Measurements from ENCODE around the gene BRCA1. TPM values are rescaled to one million over a fixed set of nuclear protein-coding genes. Genes with fewer than 3 reads are reported as not detected.
"Not testable (repeated sequence)": the region's sequence is repeated elsewhere in the genome, so short reads cannot be mapped to it uniquely, and the experiment has no call there.

The BRCA1 gene
- total RNA-seq, 4 donors from 2014 or later, result 4.6 to 9.8 (median 6.9) TPM

- Histone ChIP-seq H3K9me3 (no peaks in the 10 kb centered on the region), H3K27ac (no peak overlapping the region), H3K36me3 (peaks cover 0 to 51% (median 0%) of the 10 kb centered on the region in 3 donors), H3K4me3 (no peak overlapping the region), H3K27me3 (no peaks in the 10 kb centered on the region), H3K4me1 (no peaks in the 10 kb centered on the region)
- DNase-seq (ENCODE audit: low spot score in 2 of 2), result no peak
- no peak for TF ChIP-seq CTCF (IDR thresholded peaks at IDR 0.05)
- no peak for TF ChIP-seq EP300 (IDR thresholded peaks at IDR 0.05)
- TF ChIP-seq POLR2A (IDR thresholded peaks at IDR 0.05), result no peak
- 93 to 94% methylated on average over 19 of the region's 19 CpGs for WGBS, 2 donors
Observed at GRCh38 chr17:43135454-43135819, 10.3 kb upstream of the BRCA1 start.

DNA sequence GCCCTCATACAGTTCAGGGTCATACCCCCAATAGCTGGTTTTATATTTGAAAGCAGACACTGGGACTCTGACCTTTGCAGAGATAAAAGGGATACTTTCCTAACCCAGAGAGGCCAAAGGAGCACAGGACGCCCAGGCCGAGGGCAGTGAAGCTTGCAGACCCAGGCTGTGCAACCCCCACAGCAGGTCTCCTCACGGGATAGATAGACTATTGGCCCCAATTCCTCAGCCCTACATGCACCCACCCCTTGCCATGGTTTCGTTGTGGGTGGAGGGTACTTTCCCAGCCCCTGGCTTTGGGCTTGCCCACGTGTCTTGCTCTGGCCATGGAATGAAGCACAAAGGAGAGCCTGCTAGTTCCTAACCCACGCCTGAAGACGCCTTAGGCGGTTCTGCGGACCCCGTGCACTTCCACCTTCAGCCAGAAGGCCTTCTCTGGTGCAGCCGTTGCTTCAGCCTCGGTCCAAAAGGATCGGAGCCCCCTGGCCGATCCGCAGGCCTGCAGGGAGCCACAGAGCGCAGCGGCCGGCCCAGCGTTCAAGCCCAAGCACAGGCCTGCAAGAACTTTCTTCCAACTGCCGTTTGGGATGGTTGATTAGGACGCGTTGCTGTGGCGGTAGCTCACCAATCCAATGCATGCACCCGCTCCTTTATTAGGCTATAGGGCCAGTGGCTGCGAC, 9.8 kb upstream of the BRCA1 start:
- Histone ChIP-seq H3K4me1 (peaks cover 0 to 2% (median 0%) of the 10 kb centered on the region in 4 donors), H3K27ac (no peak overlapping the region), H3K27me3 (no peaks in the 10 kb centered on the region), H3K4me3 (no peak overlapping the region), H3K9me3 (no peaks in the 10 kb centered on the region), H3K36me3 (peaks cover 0 to 46% (median 0%) of the 10 kb centered on the region in 3 donors)
- TF ChIP-seq EP300 (IDR thresholded peaks at IDR 0.05) (no peak), CTCF (IDR thresholded peaks at IDR 0.05) (no peak), POLR2A (IDR thresholded peaks at IDR 0.05) (no peak)
- no peak for DNase-seq (ENCODE audit: low spot score in 2 of 2)
- 95 to 97% methylated on average over 18 to 20 of the region's 25 CpGs for WGBS, 2 donors

- H3K27ac ChIP-seq; DNase-seq (ENCODE audit: low spot score in 2 of 2); H3K27me3 ChIP-seq; H3K9me3 ChIP-seq; H3K4me1 ChIP-seq; H3K4me3 ChIP-seq: not testable (repeated sequence)
- peaks cover 0 to 45% (median 0%) of the 10 kb centered on the region in 3 donors for H3K36me3 ChIP-seq
- WGBS, 2 donors, result 88 to 95% methylated on average over 5 of the region's 5 CpGs
Observed at GRCh38 chr17:43133439-43133838, 8.3 kb upstream of the BRCA1 start.

GRCh38 chr17:43132117-43132516, 7.0 kb upstream of the BRCA1 start:
- no peak overlapping the region for H3K27ac ChIP-seq
- WGBS, 2 donors, result 64 to 75% methylated on average over 2 of the region's 2 CpGs
- H3K4me3 ChIP-seq, result no peak overlapping the region
- TF ChIP-seq POLR2A (IDR thresholded peaks at IDR 0.05) (no peak), CTCF (IDR thresholded peaks at IDR 0.05) (no peak), EP300 (IDR thresholded peaks at IDR 0.05) (no peak)
- no peaks in the 10 kb centered on the region for H3K27me3 ChIP-seq
- H3K36me3 ChIP-seq, result peaks cover 0 to 52% (median 0%) of the 10 kb centered on the region in 3 donors
- no peak for DNase-seq (ENCODE audit: low spot score in 2 of 2)
- H3K4me1 ChIP-seq, result peaks cover 0 to 3% (median 0%) of the 10 kb centered on the region in 4 donors
- H3K9me3 ChIP-seq, result no peaks in the 10 kb centered on the region

- Histone ChIP-seq H3K27ac (no peak overlapping the region), H3K9me3 (no peaks in the 10 kb centered on the region), H3K4me3 (no peak overlapping the region), H3K36me3 (peaks cover 0 to 43% (median 0%) of the 10 kb centered on the region in 3 donors), H3K27me3 (no peaks in the 10 kb centered on the region), H3K4me1 (peaks cover 0 to 20% (median 9%) of the 10 kb centered on the region in 4 donors)
- WGBS, 2 donors, result 72% methylated on average over 11 of the region's 11 CpGs
- TF ChIP-seq POLR2A (IDR thresholded peaks at IDR 0.05) (no peak), CTCF (IDR thresholded peaks at IDR 0.05) (no peak), EP300 (IDR thresholded peaks at IDR 0.05) (no peak)
- no peak for DNase-seq (ENCODE audit: low spot score in 2 of 2)
Observed at GRCh38 chr17:43129671-43130010, 4.5 kb upstream of the BRCA1 start.

DNA sequence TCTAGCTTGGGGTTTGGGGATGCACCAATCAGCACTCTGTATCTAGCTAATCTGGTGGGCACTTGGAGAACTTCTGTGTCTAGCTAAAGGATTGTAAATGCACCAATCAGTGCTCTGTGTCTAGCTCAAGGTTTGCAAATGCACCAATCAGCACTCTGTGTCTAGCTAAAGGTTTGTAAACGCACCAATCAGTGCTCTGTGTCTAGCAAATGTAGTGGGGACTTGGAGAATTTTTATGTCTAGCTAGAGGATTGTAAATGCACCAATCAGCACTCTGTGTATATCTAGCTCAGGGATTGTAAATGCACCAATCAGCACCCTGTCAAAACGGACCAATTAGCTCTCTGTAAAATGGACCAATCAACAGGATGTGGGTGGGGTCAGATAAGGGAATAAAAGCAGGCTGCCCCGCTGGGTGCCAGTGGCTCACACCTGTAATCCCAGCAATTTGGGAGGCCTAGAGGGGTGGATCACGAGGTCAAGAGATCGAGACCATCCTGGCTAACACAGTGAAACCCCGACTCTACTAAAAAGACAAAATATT, 2.2 kb upstream of the BRCA1 start:
- peaks cover 0 to 21% (median 0%) of the 10 kb centered on the region in 3 donors for H3K36me3 ChIP-seq
- DNase-seq (ENCODE audit: low spot score in 2 of 2); H3K9me3 ChIP-seq; H3K4me3 ChIP-seq; H3K27me3 ChIP-seq; H3K27ac ChIP-seq: not testable (repeated sequence)
- 90 to 92% methylated on average over 6 of the region's 6 CpGs for WGBS, 2 donors
- peaks cover 0 to 28% (median 12%) of the 10 kb centered on the region in 4 donors for H3K4me1 ChIP-seq

Data from tibial nerve (tissue), 4 donors.